HepG2 (cell line): ENCODE results near the gene B3GALT5. TPM values are rescaled to one million over a fixed set of nuclear protein-coding genes. Genes with fewer than 3 reads are reported as not detected.

Experiments used
- ATAC-seq: fragments of 200-7000 bp; cut with Tn5 transposase; 3 replicates; pipeline ENCODE4 v1.9.1; 2020; ENCODE audit warnings: mild to moderate bottlenecking, moderate library complexity
- BruUV-seq: library from RNA; stranded (reverse); fragments of 400-500 nt; replicated peaks from 2 replicates; lab custom pipeline; 2021; lab: Mats Ljungman, UMichigan
- CTCF ChIA-PET: fragments of 300-600 bp; formaldehyde crosslinking; extraction: SDS; loops from one replicate; lab custom pipeline; 2021; ENCODE audit warnings: low total read pairs, inconsistent platforms, low intra/inter-chr PET ratio; lab: Yijun Ruan, JAX
- POLR2A ChIA-PET: fragments of 350-600 bp; sonication (Branson Sonifier 250); formaldehyde crosslinking; loops from one replicate; lab custom pipeline; 2020; ENCODE audit warnings: antibody characterized with exemption, inconsistent platforms; lab: Yijun Ruan, JAX
- DNase-seq: peaks from one replicate; pipeline ENCODE4 v3.0.0-alpha.2; 2015; ENCODE audit warnings: low spot score
- FAIRE-seq: peaks from 3 replicates; lab custom pipeline; 2011; peaks lifted over from hg19 to GRCh38; lab: Jason Lieb, UNC
- H2AFZ ChIP-seq: one replicate; pipeline ENCODE4 v1.6.1; 2011; ENCODE audit warnings: low read length, inconsistent platforms
- H3K27ac ChIP-seq: fragments of 300-600 bp; 3 replicates; pipeline ENCODE4 v1.8.0; 2011; ENCODE audit warnings: mixed run types, mild to moderate bottlenecking, mixed read lengths, low read length, inconsistent platforms; ENCODE audit not compliant: insufficient read depth; ENCODE audit errors: extremely low read length
- H3K27me3 ChIP-seq, 2 experiments: fragments of 200-600 bp in 1 of 2; 2 replicates in 1 of 2; 3 replicates in 1 of 2; pipeline versions ENCODE4 v1.6.0 to v1.8.0; 2011; ENCODE audit warnings: low read length in 2 of 2, mild to moderate bottlenecking in 2 of 2, moderate library complexity in 2 of 2, inconsistent platforms in 1 of 2; ENCODE audit not compliant: insufficient read depth in 2 of 2, control insufficient read depth in 1 of 2
- H3K36me3 ChIP-seq, 2 experiments: fragments of 200-600 bp in 1 of 2; replicated peaks in 1 of 2; 2 replicates in 1 of 2; 3 replicates in 1 of 2; pipeline versions ENCODE4 v1.5.1 to v1.8.0; 2011; ENCODE audit warnings: low read length in 2 of 2, inconsistent platforms in 1 of 2; ENCODE audit not compliant: insufficient read depth in 2 of 2, control insufficient read depth in 1 of 2
- H3K4me1 ChIP-seq: 2 replicates; pipeline ENCODE4 v1.5.1; 2012; ENCODE audit warnings: low read length, inconsistent platforms; ENCODE audit not compliant: insufficient read depth
- H3K4me2 ChIP-seq: 2 replicates; pipeline ENCODE4 v1.6.0; 2011; ENCODE audit warnings: low read depth, low read length, inconsistent platforms
- H3K4me3 ChIP-seq, 3 experiments: fragments of 200-600 bp in 1 of 3; sonication (generic), shearing (Covaris generic) in 1 of 3; replicated peaks in 1 of 3; 2 replicates each; pipeline ENCODE4 v1.5.1; 2011 to 2016; ENCODE audit warnings: low read length in 3 of 3, inconsistent platforms in 2 of 3, low read depth in 2 of 3, mild to moderate bottlenecking in 2 of 3, control low read depth in 1 of 3, mixed read lengths in 1 of 3; ENCODE audit not compliant: insufficient read depth in 1 of 3
- H3K79me2 ChIP-seq: one replicate; pipeline ENCODE4 v1.6.1; 2011; ENCODE audit warnings: low read length, inconsistent platforms; ENCODE audit not compliant: insufficient read depth
- H3K9ac ChIP-seq: 2 replicates; pipeline ENCODE4 v1.6.0; 2011; ENCODE audit warnings: mild to moderate bottlenecking, low read depth, low read length, inconsistent platforms; ENCODE audit not compliant: insufficient read depth
- H3K9me3 ChIP-seq: 2 replicates; pipeline ENCODE4 v1.5.1; 2012; ENCODE audit warnings: mild to moderate bottlenecking, low read length
- H4K20me1 ChIP-seq: 2 replicates; pipeline ENCODE4 v1.6.0; 2011; ENCODE audit warnings: inconsistent platforms, mild to moderate bottlenecking, low read length, moderate library complexity; ENCODE audit not compliant: insufficient read depth
- ATAD3A ChIP-seq: sonication (generic); formaldehyde crosslinking; IDR thresholded peaks from 2 replicates; pipeline ENCODE4 v1.4.0; 2020; ENCODE audit warnings: missing genetic modification reagents
- DPF2 ChIP-seq: sonication (generic); formaldehyde crosslinking; IDR thresholded peaks from 2 replicates; pipeline ENCODE4 v1.4.0; 2020; ENCODE audit warnings: mild to moderate bottlenecking, low read depth, missing genetic modification reagents, borderline replicate concordance
- EZH2 ChIP-seq: conservative IDR thresholded peaks from 2 replicates; pipeline ENCODE4 v1.6.1; 2012; ENCODE audit warnings: mild to moderate bottlenecking, low read depth, low read length, moderate library complexity
- HNF4A ChIP-seq: sonication (generic); formaldehyde crosslinking; IDR thresholded peaks from 2 replicates; pipeline ENCODE4 v1.4.0; 2020; ENCODE audit warnings: missing genetic modification reagents
- HOXA5 ChIP-seq: sonication (generic); formaldehyde crosslinking; IDR thresholded peaks from 2 replicates; pipeline ENCODE4 v1.4.0; 2020; ENCODE audit warnings: missing genetic modification reagents
- IKZF4 ChIP-seq: sonication (generic); formaldehyde crosslinking; IDR thresholded peaks from 2 replicates; pipeline ENCODE4 v1.5.1; 2020; ENCODE audit warnings: borderline replicate concordance, mild to moderate bottlenecking, low read depth, missing genetic modification reagents; ENCODE audit errors: not compliant biosample characterization
- JUNB ChIP-seq: sonication (generic); formaldehyde crosslinking; IDR thresholded peaks from 2 replicates; pipeline ENCODE4 v1.8.0; 2022; ENCODE audit warnings: missing genetic modification reagents, mild to moderate bottlenecking, borderline replicate concordance
- SP5 ChIP-seq: IDR thresholded peaks from 2 replicates; pipeline ENCODE4 v1.6.1; 2016; ENCODE audit warnings: low read depth, borderline replicate concordance
- SRY ChIP-seq: sonication (generic); formaldehyde crosslinking; IDR thresholded peaks from 2 replicates; pipeline ENCODE4 v1.8.0; 2022; ENCODE audit warnings: mild to moderate bottlenecking, missing genetic modification reagents
- ZNF101 ChIP-seq: sonication (generic); formaldehyde crosslinking; IDR thresholded peaks from 2 replicates; pipeline ENCODE4 v1.4.0; 2020; ENCODE audit warnings: mild to moderate bottlenecking, low read depth, missing genetic modification reagents, borderline replicate concordance
- ZNF44 ChIP-seq: sonication (generic); formaldehyde crosslinking; IDR thresholded peaks from 2 replicates; pipeline ENCODE4 v1.5.1; 2020; ENCODE audit warnings: mild to moderate bottlenecking, missing genetic modification reagents
- ZNF512B ChIP-seq: sonication (generic); formaldehyde crosslinking; IDR thresholded peaks from 2 replicates; pipeline ENCODE4 v1.5.1; 2020; ENCODE audit warnings: missing genetic modification reagents, mild to moderate bottlenecking, borderline replicate concordance
- WGBS: methylation state at CpG from one replicate; pipeline ENCODE4 v1.1.6; 2017; ENCODE audit warnings: low lambda C conversion rate; 5-methylcytosine and 5-hydroxymethylcytosine counted together
- in situ Hi-C: cut with HindIII; loops from 2 replicates; pipeline ENCODE4 v1.10.0; 2017; ENCODE audit warnings: low pct_unique_long_range_greater_than_20kb; ENCODE audit not compliant: extremely low pct_ligation_motif_present
- intact Hi-C: fragments of 100-400 bp; cut with micrococcal nuclease; formaldehyde crosslinking; loops from one replicate; pipeline ENCODE4 v1.10.0; 2022; ENCODE audit not compliant: unreplicated experiment
- polyA plus RNA-seq, 8 experiments: library from polyadenylated mRNA; depleted of rRNA in 3 of 8; stranded (reverse) in 7 of 8; unstranded in 1 of 8; fragments of >200 nt; fragmentation: Illumina TruSeq in 4 of 8; extraction: Trizol in 4 of 8; gene quantifications; 2 replicates each; pipeline versions ENCODE4 v1.2.1 to v1.2.3, GENCODE V29; 2011 to 2016; ENCODE audit warnings: low read depth in 4 of 8, missing spikeins in 1 of 8, mixed read lengths in 1 of 8; ENCODE audit not compliant: insufficient read depth in 1 of 8
- total RNA-seq, 5 experiments: library from RNA; depleted of rRNA; stranded (reverse); fragments of >200 nt; fragmentation: Illumina TruSeq; extraction: Trizol; gene quantifications; 2 replicates each; pipeline ENCODE4 v1.2.3, GENCODE V29; 2016; ENCODE audit warnings: low read depth in 1 of 5
- TF ChIP-seq, protein P1 (sequence below): fragments of 450-650 bp; IDR thresholded peaks from 2 replicates; pipeline ENCODE4 v1.6.1; 2016
- TF ChIP-seq, protein P2 (sequence below): sonication (generic); formaldehyde crosslinking; IDR thresholded peaks from 2 replicates; pipeline ENCODE4 v1.4.0; 2020; ENCODE audit warnings: missing genetic modification reagents, borderline replicate concordance

The B3GALT5 gene
- total and polyA plus RNA-seq, 2 of the 13 experiments (the other 11 are each of a cell fraction or from before 2014, with no cell fraction given): 0.02 to 0.03 TPM

DNA sequence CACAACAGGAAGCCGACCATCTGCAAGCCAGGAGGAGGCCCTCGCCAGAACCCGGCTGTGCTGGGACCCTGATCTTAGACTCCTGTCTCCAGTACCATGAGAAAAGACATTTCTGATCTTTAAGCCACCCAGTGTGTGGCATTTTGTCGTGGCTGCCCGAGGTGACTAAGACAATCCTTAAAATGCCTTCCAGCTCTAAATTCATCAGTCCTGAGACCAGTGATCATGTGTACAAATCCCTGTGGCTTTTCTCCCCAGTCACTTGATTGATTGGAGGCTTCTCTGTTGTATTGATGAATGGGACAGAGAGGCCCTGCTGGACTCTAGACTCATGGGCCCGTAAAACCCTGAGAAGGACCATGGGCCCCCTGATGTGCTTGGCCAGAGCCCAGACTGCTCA is 36.1 kb downstream of the B3GALT5 start:
- H2AFZ ChIP-seq: no peak overlapping the region
- 23% methylated on average over 4 of the region's 6 CpGs for WGBS

GRCh38 chr21:39649526-39649925 is 36.8 kb downstream of the B3GALT5 start:
- CTCF ChIA-PET: no interaction called here
- H3K4me1 ChIP-seq: no peaks in the 10 kb centered on the region
- ATAC-seq (no peak), DNase-seq (no peak), FAIRE-seq (no peak)
- no peak overlapping the region for H3K4me2 ChIP-seq
- POLR2A ChIA-PET: no interaction called here
- H3K4me3 ChIP-seq: no peak overlapping the region
- H3K9ac ChIP-seq: no peak overlapping the region
- H3K79me2 ChIP-seq: no peaks in the 10 kb centered on the region
- H4K20me1 ChIP-seq: no peaks in the 10 kb centered on the region
- no peak overlapping the region for H3K27ac ChIP-seq
- 12% methylated on average over 5 of the region's 5 CpGs for WGBS
- intact Hi-C loops (no loop called here), in situ Hi-C loops (no loop called here)
- H3K27me3 ChIP-seq: no peaks in the 10 kb centered on the region
- no peak overlapping the region for H2AFZ ChIP-seq
- H3K9me3 ChIP-seq: no peaks in the 10 kb centered on the region
- BruUV-seq: no TSS peak
- no peaks in the 10 kb centered on the region for H3K36me3 ChIP-seq
- TF ChIP-seq DPF2 (CRISPR knock-in tag) (no peak), HOXA5 (CRISPR knock-in tag) (no peak), HNF4A (CRISPR knock-in tag) (no peak), JUNB (CRISPR knock-in tag) (no peak), IKZF4 (CRISPR knock-in tag) (no peak), ZNF512B (CRISPR knock-in tag) (no peak), EZH2 (no peak)
- TF ChIP-seq, protein P1, sequence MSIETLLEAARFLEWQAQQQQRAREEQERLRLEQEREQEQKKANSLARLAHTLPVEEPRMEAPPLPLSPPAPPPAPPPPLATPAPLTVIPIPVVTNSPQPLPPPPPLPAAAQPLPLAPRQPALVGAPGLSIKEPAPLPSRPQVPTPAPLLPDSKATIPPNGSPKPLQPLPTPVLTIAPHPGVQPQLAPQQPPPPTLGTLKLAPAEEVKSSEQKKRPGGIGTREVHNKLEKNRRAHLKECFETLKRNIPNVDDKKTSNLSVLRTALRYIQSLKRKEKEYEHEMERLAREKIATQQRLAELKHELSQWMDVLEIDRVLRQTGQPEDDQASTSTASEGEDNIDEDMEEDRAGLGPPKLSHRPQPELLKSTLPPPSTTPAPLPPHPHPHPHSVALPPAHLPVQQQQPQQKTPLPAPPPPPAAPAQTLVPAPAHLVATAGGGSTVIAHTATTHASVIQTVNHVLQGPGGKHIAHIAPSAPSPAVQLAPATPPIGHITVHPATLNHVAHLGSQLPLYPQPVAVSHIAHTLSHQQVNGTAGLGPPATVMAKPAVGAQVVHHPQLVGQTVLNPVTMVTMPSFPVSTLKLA: no peak

More for the DNA sequence above, 36.1 kb downstream of the B3GALT5 start:
- no peaks in the 10 kb centered on the region for H3K9me3 ChIP-seq
- no peaks in the 10 kb centered on the region for H4K20me1 ChIP-seq
- no peaks in the 10 kb centered on the region for H3K27me3 ChIP-seq
- no peak for DNase-seq
- H3K36me3 ChIP-seq: no peaks in the 10 kb centered on the region
- no peak for FAIRE-seq
- no peaks in the 10 kb centered on the region for H3K79me2 ChIP-seq
- H3K4me1 ChIP-seq: no peaks in the 10 kb centered on the region
- CTCF ChIA-PET: no interaction called here
- no peak overlapping the region for H3K9ac ChIP-seq
- no peak overlapping the region for H3K4me3 ChIP-seq
- ATAC-seq: no peak
- TF ChIP-seq SRY: no peak
- no peak for TF ChIP-seq ZNF44
- TF ChIP-seq ZNF101: no peak
- TF ChIP-seq ATAD3A: no peak
- TF ChIP-seq SP5 (CRISPR knock-in tag): no peak
- TF ChIP-seq, protein P2, sequence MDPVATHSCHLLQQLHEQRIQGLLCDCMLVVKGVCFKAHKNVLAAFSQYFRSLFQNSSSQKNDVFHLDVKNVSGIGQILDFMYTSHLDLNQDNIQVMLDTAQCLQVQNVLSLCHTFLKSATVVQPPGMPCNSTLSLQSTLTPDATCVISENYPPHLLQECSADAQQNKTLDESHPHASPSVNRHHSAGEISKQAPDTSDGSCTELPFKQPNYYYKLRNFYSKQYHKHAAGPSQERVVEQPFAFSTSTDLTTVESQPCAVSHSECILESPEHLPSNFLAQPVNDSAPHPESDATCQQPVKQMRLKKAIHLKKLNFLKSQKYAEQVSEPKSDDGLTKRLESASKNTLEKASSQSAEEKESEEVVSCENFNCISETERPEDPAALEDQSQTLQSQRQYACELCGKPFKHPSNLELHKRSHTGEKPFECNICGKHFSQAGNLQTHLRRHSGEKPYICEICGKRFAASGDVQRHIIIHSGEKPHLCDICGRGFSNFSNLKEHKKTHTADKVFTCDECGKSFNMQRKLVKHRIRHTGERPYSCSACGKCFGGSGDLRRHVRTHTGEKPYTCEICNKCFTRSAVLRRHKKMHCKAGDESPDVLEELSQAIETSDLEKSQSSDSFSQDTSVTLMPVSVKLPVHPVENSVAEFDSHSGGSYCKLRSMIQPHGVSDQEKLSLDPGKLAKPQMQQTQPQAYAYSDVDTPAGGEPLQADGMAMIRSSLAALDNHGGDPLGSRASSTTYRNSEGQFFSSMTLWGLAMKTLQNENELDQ (CRISPR knock-in tag): no peak
- TF ChIP-seq, all 625 proteins: peak for 0
- no peak overlapping the region for H3K27ac ChIP-seq
- BruUV-seq: no TSS peak
- in situ Hi-C loops (no loop called here), intact Hi-C loops (no loop called here)
- POLR2A ChIA-PET: no interaction called here
- no peak overlapping the region for H3K4me2 ChIP-seq
